SKM-1 (cell line): ENCODE results near the gene COL5A1.

Experiments
- DNase-seq: peaks from one replicate; lab custom pipeline; 2025; ENCODE audit not compliant: unreplicated experiment; lab: John Stamatoyannopoulos, UW

Gene COL5A1

DNA sequence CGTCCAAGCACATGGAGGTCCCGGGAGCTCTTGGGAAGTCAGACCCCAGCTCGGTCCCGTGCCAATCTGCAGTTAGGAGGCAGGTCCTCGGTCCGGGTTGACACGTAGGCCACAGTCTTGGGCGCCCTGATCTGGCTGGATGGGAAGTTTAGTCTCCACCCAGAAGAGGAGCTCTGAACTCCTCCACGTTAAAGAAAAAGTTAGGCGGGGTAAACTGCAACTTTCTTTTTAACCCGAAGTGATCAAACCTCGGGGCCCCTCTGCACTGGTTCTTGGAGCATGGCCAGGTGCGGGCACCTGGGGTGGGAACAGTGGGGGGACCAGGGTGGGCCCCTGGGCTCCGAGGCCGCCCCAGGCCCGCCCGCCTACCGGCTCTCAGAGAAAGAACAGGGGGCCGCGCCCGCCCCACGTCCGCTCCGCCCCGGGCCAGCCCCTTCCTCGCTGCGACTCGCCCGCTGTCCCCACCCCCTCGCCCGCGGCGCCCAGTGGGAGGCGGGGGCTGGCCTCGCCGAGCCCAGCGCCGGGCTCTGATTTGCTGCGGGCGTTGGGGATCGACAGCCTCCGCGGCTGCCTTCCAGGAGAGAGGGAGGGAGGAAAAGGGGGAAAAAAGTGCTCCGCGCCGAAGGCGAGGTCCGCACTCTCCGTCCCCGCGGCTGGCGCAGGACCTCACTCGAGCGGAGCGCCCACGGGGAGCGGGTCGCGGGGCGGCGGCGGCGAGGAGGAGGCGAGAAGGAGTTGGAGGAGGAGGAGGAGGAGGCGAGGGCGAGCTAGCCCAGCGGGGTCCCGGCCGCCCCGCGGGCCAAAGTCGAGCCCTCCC is at the start of gene COL5A1:
Gene COL5A1, plus strand, starts transcription at position 631 of the 817 bp plus-strand sequence. CDS start 385 bp downstream, outside the sequence.
- no peak for DNase-seq

DNA sequence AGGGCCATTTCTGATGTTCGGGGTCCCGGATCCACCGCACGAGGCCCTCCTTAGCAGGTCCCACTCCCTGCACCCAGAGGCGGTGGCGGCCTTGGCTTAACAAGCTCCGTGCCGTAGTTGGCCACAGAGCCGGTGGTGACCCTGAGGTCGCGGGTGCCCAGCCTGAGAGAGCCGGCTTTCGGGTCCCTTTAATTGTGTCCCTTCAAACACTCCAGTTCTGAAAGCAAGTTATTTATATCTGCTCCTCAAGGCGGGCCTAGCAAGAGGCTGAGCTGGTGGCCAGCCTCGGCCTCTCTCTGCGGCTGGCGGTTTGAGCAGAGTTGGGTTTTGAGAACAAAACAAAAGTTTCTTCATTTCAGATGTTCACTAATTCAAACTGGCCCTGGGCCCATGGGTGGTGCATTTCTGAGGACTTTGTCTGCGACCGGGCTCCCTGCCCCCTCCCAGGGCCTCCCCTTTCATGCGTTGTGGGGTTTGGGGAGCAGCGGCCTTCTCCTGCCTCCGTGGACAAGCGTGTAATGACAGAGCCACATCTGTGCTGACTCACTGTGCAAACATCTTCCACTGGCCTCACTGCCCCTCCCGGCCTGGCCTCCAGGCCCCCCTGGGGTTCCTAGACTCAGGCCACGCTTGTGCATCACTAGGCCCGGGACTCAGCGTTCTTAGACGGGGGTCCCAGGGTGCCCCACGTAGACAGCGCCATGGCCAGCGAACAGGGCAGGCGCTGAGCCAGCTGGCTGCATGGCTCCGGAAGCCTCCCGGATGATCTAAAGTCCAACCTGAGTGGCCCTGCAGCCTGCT is 49.4 kb upstream of the COL5A1 start:
- no peak for DNase-seq

DNA sequence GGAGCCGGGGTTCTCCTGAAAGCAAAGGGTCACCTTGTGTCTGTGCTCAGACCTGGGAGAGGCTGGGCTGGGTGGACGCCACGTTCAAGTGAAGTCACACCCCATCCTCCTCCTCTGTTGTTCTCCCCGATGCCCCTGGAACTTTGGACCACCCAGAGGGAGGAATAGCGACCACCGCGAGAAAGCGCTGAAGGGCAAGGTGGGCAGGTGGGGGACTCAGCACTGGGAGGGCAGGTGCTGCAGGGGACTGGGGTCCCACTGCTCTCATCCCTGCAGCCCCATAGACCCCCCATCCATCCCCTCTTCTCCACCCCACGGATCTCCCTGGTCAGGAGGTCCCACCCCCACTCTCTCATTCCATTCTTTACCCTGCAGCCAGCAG is 48.8 kb upstream of the COL5A1 start:
- no peak for DNase-seq

DNA sequence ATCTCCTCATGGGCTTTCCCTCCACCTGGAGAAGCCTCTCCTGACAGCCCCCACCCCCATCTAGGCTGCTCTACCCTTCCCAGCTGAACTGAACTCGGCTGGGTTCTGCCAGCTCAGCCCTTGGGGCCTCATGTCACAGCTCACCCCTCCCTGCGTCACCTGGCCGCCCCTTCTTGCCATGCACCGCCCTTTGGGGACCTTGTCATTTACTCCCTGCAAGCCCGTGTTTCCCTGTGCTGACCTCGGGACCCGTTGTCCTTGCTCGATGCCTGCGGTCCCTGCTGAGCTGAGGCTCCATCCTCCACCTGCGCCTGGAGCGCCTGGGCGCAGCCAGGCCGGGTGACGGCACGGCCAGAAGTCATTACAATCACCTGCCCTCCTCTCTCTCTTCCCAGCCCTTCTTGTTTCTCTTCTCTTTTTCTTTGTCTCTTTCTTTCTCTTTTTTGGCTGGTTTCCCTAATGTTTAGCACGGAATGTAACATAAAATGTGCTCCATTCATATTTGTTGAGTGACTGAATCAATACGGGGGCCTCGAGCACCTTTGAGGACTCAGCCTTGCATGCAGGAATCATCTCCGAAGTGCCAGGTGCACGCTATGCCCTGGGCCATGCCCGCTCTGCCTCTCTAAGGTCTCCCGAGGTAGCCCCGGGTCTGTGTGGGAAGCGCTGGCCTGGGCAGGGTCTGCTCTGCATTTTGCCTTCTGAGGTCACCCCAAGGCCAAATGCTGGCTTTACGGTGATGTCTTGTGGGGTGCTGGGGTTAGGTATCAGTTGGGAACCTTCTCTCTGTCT is 48.1 kb upstream of the COL5A1 start:
- DNase-seq, result no peak

DNA sequence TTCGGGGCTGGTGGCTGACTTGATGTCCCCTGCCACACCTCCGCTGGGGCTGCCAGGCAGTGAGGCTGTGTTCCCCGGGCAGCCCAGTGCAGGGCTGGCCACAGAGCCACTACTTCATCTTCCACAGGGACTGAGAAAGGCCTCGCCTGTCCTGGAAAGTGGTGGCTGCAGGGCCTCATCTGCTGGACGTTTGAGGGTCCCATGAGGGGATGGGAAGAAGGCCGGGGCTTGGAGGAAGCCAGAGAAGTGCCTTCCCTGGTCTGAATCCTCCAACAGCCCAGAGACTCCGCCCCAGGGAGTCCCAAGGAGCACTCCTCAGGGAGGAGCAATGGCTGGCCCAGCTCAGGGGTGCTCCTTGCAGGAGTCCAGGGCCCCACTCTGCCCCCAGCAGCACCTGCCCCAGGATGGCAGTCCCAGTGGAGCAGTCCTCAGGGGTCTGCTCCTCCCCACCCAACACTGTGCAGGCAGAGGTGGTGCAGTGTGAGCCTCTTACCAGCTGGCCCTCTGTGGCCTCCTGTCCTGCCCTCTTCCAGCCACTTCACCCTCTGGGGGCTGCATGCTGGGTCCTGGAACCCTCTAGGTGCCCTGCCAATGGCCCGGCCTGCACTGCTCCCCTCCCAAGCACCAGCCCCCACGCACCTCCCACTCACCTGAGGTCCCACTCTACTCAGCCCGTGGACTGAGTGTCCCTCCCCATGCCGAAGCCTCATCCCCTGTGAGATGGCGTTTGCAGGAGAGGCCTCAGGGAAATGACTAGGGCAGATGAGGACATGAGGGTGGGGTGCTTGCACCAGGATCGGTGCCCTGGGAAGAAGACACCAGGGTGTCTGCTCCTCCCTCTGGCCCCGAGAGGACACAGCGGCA is 47.3 kb upstream of the COL5A1 start:
- no peak for DNase-seq

DNA sequence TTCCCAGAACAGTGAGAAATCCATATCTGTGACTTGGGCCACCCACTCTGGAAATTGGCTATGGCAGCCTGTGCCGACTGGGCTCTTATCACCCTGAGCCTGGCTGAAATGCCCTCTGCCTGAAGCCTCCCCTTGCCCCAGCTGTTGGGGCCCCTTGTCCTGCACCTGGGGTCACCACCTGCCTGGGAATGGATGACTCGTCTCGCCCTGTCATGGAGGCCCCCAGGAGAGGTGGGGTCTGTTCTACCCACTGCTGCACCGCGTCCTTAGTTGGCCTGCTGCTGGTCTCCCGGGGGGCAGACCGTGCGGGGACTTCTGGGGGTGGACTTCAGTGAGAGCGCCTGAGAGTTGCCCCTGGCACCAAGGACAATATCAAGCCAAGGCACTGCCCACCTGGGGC is 46.6 kb upstream of the COL5A1 start:
- no peak for DNase-seq

DNA sequence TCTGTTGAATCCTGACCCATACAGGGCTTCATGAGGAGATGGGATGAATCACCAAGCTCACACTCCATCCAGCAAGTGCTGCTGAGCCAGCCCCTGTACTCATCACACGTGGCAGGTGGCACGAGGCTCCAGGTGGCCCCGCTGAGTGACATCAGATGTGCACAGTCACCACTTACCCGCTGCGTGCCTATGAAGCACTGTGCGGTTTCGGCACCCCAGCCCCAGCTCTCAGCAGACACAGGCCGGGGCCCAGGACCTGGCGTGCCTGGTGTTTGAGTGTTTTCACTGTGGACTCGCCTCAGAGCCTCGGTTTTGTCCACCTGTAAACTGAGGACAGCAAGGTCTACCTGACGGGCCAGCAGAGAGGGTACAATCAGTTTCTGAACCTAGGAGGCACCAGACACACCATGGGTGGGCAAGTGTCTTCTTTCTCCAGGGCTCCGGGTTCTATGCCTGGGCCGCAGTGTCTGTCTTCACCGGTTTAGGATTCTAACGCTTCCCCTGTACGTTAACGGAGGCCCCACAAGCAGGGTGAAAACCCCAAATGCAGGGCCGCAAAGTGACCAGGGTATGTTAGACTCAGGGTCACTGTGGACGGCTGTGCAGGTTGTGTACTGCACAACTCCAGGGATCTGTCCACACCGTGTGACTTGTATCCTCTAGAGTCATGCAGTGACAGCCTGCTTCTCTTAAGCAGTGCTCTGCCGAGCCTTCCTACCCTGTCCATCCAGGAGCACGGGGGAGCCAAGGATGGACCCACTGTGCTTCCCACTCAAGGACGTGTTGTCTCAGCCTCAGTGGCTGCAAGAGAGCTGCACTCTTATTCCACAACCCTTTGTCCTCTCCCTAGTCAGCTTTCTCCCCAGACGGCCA is 44.3 kb upstream of the COL5A1 start:
- DNase-seq, result no peak

DNA sequence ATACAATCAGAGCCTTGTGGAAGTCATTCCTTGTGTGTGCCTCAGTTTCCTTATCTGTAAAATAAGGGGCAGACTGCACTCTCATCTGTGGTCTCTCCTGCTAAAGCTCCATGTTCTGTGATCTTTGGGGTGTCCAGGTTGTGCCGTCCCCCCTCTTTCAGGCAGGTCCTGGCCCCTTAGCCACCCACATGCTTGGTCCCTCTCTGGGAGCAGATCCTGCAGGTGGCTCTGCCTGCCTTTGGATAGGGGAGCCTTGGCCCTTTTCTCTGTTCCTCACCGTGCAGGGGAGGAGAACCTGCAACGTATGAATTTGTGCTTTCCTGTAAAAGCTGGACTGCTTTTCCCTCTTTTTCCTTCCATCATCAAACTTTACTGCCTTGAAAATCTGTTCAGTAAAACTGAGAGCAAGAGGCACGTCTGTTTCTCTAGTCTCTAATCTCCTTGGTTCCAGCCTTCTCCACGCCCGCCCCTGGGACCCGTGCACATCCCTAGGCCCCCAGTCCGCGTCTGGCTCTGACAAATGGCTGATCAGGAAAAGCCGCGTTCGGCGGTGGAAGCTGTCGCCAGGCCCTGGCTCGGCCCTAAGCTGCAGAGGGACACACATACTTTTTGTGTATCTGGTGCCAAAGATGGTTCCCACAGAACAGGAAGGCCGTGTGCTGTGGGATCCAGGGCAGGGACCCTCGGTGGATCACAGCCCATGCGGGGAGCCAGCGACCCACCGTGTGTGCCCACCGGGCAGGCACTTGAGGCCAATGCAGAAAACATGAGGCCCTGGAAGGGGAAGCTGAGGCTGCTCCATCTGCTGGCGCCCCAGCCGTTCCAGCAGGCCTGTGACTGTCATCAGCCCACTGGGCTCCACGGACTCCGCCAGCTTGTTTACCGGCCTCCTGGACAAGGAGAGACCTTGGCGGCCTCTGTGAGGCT is 43.4 kb upstream of the COL5A1 start:
- DNase-seq, result no peak

DNA sequence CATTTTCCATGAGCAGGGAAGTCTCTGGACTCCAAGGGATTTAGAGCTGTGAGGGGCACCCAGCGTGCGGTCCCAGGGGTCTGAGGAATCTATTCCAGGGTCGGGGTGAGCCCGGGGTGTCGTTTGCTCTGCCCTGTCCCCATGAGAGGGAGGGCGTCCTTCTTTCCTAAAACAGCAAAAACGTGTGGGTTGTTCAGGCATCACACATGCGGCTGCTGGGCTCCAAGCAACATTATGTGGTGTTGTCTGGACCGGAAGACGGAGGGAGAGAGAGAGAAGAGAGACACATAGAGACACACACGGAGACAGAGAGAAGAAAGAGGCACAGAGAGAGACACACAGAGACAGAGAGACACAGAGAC is 42.7 kb upstream of the COL5A1 start:
- no peak for DNase-seq

DNA sequence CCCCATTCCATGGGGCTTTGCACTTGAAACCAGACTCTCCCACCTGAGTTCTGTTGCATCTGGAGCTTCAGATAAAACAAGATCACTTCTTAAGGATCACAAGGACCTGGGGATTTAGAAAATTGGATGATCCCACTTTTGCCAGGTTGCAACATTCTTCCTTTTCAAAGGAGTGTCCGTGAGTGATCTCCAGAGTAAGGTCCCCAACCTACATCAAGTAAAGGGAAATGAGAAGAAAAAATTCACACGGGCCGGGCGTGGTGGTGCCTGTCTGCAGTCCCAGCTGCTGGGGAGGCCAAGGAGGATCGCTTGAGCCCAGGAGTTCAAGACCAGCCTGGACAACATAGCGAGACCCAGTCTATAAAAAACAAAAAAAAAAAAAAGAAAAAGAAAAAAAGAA is 41.2 kb upstream of the COL5A1 start:
- DNase-seq, result no peak

DNA sequence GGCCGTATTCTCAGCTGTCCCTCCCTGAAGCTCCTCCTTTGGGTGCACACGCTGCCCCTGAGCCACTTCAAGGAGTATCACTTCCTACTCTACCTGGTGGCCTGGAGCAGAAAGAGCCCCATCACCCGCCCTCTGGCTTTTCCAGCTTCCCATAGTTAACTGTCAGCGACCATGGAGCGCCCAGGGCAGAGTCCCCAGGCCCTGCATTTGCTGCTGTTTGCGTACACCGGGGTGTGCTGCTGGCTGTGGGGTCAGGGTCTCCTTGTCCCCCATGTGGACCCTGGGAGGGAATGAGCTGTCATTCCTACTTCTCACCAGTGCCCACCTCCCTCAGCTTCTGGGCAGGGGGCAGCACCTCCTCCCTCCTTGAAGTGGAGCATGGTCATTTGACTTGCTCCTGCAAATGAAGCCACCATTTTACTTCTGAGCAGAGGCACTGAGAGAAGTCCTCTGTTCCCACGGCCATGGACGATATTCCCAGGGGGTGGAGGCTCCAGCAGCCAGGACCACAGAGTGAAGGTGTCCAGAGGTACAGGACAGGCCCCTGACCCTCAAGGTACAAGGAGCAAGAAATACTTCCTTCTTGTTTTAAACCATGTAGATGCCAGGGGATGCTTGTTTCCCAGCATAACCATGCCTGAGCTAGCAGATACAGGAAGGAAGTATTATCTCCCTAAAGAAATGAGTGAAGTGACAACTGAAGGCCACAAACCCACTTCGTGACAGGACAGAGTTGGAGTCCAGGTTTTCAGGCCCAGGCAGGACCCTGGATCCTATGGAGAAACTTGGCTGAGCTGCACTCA is 40.6 kb upstream of the COL5A1 start:
- DNase-seq, result no peak

DNA sequence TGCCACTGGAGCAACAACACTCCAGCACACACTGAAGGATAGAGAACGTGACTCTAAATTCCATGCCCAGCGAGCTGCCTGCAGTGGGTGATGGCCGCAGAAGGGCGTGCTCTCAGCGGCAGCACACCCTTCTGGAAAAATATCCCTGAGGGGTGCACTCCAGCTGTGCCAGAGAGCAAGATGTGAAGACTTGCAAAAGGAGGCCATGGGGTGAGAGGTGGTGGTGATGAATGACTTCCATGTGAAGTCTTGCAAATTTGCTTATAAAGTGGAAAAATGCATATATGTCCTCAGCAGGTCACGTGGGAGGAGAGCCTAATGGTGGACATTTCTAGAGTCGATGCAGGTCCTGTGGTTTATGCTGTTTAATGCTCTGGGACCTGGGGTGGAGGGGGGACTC is 39.8 kb upstream of the COL5A1 start:
- no peak for DNase-seq

DNA sequence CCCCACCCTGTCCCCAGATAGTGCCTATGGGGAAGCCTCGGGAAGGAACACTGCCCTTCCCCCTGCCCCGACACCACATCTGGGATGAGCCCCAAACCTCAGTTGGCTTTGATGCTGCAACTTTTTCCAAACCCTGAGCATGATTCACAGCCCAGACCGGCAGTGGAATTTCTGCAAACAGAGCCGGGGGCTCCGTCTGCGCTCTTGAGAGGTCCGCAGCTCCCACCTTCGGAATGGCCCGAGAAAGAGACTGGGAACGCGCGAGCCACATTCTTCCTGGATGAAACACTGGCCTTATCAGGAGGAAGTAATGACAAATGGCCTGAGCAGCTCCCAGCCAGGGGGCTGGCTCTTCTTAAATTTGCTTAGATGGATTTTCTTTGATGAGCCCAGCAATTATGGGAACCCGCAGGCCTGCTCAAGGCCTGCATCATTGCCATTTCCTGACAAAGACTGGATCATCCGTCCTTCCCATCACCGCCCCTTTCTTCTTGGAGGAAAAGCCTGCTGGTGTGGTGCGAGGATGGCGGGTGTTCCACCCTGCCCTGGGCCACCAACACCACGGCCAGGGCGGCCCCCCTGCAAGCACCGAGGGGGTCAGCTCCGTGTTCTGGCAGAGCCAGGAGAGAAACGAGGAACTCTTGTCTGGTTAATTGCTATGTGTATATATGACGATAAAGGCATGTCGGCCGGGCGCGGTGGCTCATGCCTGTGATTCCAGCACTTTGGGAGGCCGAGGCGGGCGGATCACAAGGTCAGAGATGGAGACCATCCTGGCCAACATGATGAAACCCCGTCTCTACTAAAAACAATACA is 38.8 kb upstream of the COL5A1 start:
- DNase-seq, result no peak

DNA sequence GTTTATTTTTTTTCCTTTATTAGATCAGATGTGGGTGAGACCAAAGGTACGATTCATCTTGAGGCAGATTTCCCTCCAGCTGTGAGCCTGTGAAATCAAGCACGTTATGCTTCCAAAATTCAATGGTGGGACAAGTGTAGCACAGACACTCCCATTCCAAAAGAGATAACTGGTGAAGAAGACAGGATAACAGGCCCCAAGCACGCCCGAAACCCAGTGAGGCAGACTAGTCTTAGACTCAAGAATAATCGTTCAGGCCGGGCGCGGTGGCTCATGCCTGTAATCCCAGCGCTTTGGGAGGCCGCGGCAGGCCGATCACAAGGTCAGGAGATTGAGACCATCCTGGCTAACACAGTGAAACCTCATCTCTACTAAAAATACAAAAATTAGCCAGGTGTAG is 36.8 kb upstream of the COL5A1 start:
- DNase-seq, result no peak

DNA sequence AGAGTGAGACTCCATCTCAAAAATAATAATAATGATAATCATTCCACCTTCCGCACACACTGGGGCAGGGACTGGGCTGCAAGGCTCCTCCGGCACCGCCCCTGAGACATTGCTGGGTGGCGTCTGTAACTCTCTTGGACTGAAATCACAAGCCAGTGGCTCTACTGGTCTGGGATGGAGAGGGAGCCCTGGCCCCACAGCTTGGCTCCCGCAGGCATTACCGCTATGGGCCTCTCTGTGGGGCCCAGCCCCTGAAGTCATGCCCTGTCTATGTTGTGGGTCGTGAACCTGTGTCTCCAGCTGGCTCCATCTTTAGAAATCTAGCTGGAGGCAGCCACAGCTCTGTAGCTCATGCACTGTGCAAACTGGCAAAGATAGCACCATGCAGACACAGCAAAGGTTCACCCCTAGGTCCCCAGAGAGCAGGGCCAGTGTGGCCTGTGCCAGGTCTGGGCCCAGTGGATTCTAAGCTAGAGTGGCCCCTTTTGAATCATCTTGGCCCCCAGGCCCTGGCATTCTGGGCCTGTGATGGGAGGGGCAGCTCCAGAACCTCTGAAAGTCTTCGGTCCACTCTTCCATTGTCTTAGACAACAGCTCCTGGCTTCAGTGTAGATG is 36.1 kb upstream of the COL5A1 start:
- DNase-seq, result no peak

DNA sequence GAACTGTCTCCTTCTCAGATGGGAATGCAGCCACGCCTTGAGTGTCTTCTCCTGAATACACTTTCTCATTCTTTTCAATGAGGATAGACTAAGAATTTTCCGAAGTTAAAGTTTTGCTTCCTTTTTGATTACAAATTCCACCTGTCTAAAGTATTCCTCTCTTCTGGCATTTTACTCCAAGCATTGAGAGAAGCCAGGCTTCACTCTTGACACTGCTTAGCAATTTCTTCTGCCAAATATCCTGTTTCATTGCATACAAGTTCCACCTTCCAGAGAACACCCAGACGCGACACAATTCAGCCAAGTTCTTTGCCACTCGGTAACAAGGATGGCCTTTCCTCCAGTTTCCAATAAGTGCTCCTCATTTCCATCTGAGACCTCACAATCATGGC is 35.6 kb upstream of the COL5A1 start:
- DNase-seq, result no peak
